Dermis microvascular lymphatic vessel endothelial cell (primary cell): Measurements from ENCODE around the gene CDK14. TPM values are rescaled to one million over a fixed set of nuclear protein-coding genes. Genes with fewer than 3 reads are reported as not detected.
"Not testable (repeated sequence)": the region's sequence is repeated elsewhere in the genome, so short reads cannot be mapped to it uniquely, and the experiment has no call there.

Experiments
- DNase-seq, 2 donors: peaks; one replicate each; pipeline versions ENCODE4 v3.0.0 to v3.0.0-alpha.2; 2010; ENCODE audit warnings: low read depth in 2 of 2
- total RNA-seq: library from RNA; depleted of rRNA; stranded (reverse); fragments of >200 nt; gene quantifications from 2 replicates; pipeline ENCODE4 v1.2.1, GENCODE V29; 2014

Gene CDK14
- total RNA-seq, 1 donor from 2014 or later: 1.2 TPM

- DNase-seq: peak; percentile 21 to 66
Observed at GRCh38 chr7:90629297-90629918, 33.3 kb downstream of the CDK14 start.

- no peak for DNase-seq
Observed at GRCh38 chr7:90631502-90631901, 35.4 kb downstream of the CDK14 start.

- not testable (repeated sequence) for DNase-seq
Observed at GRCh38 chr7:90639683-90640082, 43.6 kb downstream of the CDK14 start.

- no peak for DNase-seq
Observed at GRCh38 chr7:90642978-90643377, 46.9 kb downstream of the CDK14 start.

GRCh38 chr7:90645784-90646183, 49.7 kb downstream of the CDK14 start:
- DNase-seq: no peak

GRCh38 chr7:90648107-90648506, 52.0 kb downstream of the CDK14 start:
- DNase-seq: no peak

GRCh38 chr7:90648834-90649233, 52.7 kb downstream of the CDK14 start:
- DNase-seq: no peak

GRCh38 chr7:90654718-90655427, 58.8 kb downstream of the CDK14 start:
- no peak for DNase-seq

- peak in 1 of 2 donors; percentile 59 for DNase-seq
Observed at GRCh38 chr7:90655566-90655965, 59.4 kb downstream of the CDK14 start.

- no peak for DNase-seq
Observed at GRCh38 chr7:90657481-90657880, 61.4 kb downstream of the CDK14 start.

- DNase-seq: no peak
Observed at GRCh38 chr7:90660100-90660499, 64.0 kb downstream of the CDK14 start.

GRCh38 chr7:90660819-90661218, 64.7 kb downstream of the CDK14 start:
- DNase-seq: no peak

- no peak for DNase-seq
Observed at GRCh38 chr7:90661290-90662151, 65.4 kb downstream of the CDK14 start.

GRCh38 chr7:90663176-90663575, 67.1 kb downstream of the CDK14 start:
- DNase-seq: no peak

- DNase-seq: no peak
Observed at GRCh38 chr7:90666186-90666585, 70.1 kb downstream of the CDK14 start.

- DNase-seq: no peak
Observed at GRCh38 chr7:90668992-90669391, 72.9 kb downstream of the CDK14 start.

GRCh38 chr7:90669492-90669891, 73.4 kb downstream of the CDK14 start:
- DNase-seq: no peak

GRCh38 chr7:90671571-90671970, 75.5 kb downstream of the CDK14 start:
- no peak for DNase-seq

- no peak for DNase-seq
Observed at GRCh38 chr7:90672210-90672609, 76.1 kb downstream of the CDK14 start.

GRCh38 chr7:90674625-90675024, 78.5 kb downstream of the CDK14 start:
- DNase-seq: no peak

GRCh38 chr7:90675982-90676381, 79.9 kb downstream of the CDK14 start:
- no peak for DNase-seq
